ENCODE results near the gene CFAP45.

The CFAP45 gene

DNA sequence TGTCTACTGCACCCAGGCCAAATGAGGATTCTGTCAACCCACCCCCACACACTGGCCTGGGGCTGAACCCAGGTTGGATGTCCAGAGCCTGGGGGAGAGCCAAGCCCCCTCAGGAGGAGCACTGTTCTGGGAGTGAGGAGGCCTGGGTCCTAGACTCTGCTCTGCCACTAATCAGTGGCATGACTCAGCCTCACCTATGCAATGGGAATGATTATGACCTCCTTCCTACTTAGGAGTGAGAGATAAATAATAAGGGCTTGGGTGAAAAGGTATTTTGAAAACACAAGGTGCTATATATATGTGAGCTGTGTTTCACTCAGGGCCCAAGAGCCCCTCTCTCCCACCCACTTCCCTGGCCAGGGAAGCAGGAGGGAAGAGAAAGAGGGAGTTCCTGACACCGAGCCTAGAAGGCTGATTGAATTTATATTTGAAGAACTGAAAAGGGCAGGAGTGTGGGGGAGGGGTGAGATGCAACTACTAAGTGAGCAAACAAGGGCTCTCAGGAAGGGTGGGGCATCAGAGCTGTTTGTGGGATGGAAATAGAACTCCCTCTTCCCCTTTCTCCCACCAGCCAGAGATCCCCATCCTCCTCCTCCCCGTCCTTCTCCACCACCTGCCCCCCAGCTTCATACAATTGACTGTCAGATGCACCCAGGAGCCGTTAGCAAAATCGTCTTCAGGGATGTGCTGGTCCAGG, 37.2 kb upstream of the CFAP45 start:
- no peak for DNase-seq

DNA sequence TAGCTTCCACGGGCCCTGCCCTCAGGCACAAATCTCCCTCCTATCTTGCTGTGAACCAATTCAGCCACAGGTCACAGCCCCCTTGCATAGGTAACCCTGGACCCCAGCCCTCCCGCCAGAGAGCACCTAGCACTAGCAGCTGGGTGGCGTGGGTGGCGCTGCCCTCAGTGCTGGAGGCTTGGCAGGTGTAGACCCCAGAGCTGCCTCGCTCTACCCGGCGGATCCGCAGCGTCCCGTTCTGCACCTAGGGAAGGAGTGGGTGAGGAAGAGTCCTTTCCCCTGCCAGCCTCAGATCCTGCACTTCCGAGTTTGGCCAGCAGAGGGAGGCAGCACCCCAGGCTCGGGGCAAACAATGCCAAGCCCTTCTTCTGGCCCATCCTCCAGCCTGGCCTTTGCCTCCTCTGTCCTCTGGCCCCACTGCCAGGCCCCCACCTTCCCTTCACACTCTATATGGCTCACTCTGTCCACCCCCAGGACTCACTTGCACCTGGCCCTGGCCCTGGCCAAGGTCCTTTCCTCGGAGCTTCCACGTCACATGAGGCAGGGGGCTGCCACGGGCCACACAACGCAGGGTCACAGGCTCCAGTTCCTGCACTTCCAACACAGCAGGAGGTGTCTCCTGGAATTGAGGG, 36.4 kb upstream of the CFAP45 start:
- peak in 24 of 56 donors; percentile 4 to 59 (median 24) for DNase-seq

DNA sequence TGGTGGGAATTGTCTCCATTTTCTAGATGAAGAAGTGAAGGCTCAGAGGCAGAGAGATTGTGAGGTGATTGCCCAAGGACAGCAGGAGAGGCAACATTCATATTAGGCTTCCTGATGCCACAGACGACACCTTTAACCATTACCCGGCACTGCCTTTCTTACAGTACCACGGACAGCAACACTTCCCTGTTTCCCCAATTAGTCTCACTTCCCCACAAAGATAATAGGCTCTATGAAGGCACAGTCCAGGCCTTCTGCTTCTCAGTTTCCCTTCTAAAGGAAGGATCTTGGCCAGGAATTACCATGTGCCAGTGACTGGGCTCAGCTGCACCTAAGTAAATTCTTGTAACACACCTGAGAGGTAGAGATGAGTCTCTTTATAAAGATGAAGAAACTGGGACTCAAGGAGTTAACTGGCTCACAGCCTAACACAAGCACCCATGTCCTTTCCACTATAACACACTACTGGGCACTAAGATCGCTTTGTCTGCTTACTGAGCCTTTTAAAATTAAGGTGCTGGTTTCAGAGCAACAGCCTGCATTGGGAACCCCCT, 35.8 kb upstream of the CFAP45 start:
- DNase-seq: peak in 1 of 56 donors; percentile 7

DNA sequence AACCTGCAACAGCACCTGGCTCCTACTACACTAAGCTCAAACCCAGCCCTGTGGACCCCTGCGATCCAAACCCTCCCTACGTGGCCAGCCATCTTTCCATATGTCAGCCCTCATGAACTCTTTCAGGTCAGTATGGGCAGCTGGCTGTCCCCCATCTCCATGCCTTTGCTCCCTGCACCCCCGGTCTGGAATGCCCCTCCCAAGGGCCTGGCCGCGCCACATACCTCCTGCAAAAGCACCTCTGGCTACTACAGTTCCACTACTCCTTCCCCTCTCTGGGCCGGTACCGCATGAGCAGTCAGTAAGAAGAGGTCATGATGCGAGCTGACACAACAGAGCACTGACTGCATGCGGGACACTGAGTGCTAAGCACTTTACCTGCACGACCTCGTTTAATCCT, 35.3 kb upstream of the CFAP45 start:
- no peak for DNase-seq

DNA sequence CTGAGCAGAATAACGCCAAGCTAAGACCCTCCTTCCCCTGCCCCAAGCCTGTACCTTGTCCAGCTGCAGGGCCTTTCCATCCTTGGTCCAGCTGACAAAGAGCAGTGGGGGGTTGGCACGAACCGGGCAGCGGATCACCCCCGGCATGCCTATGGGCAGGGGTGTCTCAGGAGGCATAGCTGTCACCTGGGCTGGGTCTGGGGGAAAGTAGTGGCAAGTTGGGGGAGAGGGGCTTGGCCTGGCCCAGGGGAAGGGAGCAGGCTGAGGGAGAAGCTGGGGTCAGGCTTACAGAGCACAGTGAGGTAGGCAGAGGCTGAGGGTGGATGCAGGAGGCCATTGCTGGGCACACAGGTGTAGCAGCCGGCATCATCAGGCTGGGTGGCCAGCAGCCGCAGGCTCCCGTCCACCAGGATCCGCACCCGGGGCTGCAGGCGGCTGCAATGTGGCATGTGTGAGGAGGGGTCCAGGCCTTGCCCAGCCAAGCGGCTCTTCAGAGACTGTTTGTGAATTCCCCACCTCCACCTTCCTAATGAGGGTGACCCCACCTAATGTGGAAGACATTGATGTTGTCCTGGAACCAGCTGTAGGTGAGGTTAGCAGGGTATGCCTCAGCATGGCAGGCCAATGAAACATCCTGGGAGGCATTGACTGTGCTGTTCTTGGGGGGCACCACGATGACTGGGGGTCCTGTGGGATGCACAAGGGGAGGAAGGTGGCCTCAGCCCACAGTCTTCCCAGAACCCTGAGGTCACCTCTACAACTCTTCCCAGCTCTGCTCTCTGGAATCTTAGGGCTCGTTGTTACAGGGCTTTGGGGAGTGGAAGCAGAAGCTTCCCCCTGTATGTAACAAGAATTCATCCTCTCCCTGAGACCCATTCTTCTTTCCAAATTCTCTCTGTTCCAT, 34.4 kb upstream of the CFAP45 start:
- DNase-seq: no peak

DNA sequence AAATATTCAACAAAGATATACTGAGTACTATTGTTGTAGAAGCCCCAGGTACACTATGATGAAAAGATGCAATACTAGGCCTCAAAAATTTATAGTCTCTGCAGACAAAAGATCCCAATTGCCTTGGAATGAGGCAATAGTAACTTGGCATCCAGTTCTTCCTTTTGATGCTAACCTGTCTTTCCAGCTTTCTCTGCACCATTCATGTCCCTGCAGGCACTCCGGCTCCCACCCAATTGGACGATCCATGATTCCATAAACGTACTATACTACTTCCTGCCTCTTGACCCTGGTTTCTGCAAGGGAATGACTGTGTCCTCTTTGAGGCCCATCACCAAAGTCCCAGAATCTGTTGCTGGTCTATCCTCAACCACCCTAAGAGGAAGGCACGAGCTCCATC, 33.4 kb upstream of the CFAP45 start:
- no peak for DNase-seq

DNA sequence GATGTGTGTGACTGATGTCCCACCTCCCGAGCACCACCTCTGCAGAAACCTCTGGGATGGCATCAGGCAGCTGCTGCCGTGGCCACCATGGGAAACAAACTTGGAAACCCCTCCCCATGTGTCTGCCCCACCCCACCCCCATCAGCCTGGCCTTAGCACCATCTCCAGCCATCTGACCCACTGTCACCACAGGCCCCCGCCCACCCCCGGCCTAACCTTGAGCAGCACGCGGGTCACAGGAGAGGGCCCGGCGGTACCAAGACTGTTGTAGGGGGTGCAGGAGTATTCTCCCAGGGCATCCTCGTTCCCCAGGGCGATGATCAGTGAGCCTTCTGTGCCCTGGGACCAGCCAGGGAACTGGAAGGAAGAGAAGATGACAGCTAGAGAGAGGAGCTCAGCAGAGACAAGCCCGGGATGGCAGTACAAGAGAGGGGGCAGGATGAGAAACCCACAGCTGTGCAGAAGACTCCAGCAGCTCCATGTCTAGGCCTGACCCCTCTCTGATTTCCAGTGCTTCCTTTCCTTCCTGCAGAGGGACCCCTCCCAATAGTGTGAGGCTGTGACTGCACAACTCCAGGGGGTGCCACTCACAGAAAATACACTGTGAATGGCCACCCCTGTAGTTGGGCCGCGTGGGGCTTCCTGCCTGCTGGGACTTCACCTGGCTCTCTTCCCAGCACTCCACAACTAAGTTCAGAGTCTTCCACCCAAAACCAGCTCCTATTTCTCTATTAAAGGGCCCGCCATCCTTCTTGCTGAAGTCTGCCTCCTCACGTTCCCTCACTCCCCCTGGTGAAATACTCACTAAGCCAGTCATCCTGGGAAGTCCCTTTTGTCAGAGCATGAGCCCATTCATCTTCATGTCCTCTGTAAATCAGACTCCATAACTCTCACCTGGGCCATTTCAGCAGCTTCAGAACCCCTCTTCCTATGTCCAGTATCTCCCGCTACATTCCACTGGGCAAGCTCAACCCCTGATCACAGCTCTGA, 32.6 kb upstream of the CFAP45 start:
- no peak for DNase-seq

DNA sequence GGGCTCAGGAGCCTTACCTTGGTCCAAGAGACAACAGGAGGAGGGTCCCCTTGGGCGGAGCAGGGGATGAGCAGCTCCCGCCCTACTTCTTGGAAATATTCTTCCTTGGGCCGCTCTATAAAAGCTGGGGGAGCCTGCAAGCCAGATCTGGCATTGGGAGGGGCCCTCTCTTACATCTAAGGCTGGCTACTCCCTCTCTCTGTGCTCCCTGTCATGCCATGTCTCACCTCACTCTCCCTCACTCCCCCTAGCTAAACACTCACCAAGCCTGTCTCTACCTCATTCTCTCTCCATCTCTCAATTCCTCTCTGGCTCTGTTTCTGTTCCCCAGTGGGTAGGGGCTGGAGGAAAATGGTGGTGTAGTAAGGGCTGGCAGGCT, 31.8 kb upstream of the CFAP45 start:
- no peak for DNase-seq

DNA sequence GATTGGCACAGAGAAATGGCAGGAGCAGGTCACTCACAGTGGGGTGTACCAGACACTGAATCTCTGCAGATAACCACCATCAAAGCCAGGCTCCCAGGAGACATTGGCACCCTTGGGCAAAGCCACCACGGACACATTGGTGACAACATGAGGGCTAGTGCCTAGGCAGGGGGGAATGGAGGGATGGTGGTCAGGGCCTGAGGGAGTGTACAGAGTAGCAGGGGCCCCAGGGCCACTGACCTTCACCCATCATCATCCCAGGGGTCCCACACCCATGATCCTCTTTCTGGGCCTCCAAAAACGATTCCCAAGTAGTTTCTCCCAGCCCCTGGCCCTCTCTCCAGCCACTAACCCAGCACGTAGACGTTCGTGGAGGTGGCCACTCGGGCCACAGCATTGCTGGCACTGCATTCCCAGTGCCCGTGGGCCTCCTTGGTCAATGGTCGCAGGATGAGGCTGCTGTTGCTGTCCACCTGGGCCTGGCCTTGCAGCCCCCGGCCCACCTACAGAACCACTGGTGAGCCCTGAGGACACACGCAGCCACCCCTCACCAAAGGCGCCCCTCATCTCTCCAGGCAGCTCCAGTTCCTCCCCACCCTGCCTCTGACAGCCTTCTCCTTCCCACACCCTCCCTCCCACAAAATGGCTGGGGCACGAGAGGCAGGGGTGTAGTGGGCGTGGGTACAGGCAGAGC, 31.3 kb upstream of the CFAP45 start:
- DNase-seq: no peak

DNA sequence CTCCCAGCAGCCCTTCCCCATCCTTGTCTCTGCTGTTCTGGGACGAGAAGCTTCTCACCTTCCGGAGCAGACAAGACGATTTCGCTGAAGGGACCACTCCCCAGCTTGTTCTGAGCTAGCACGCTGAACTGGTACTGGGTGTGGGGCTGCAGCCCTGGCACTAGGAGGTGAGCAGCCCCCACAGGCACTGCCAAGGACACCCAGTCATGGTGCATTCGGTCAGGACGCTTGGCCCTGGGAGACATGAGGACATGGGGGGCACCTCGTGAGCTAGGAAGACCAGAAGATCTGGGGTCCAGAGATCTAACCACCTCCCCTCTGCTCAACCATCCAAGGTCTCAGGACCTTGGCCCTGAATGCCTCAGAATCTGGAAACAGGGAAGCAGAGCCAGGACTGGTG, 30.7 kb upstream of the CFAP45 start:
- DNase-seq: no peak

DNA sequence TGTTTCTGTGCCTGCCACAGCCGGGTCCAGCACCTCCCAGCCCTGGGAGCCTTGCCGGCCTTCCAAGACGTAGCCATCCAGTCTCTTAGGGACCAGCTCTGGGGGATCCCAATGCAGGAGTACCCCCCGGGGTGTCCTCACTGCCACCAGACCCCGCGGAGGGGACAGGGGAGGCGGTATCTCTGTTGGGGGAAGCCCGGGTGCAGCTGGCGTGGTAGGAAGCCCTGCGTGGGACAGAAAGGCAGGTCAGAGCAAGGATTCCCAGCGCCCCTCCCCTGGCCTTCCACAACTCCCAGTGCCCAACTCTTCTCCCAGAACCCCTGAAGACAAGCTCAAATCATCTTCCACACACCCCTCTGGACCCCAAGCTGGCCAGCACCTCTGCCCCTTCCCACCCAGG, 30.3 kb upstream of the CFAP45 start:
- DNase-seq: no peak

DNA sequence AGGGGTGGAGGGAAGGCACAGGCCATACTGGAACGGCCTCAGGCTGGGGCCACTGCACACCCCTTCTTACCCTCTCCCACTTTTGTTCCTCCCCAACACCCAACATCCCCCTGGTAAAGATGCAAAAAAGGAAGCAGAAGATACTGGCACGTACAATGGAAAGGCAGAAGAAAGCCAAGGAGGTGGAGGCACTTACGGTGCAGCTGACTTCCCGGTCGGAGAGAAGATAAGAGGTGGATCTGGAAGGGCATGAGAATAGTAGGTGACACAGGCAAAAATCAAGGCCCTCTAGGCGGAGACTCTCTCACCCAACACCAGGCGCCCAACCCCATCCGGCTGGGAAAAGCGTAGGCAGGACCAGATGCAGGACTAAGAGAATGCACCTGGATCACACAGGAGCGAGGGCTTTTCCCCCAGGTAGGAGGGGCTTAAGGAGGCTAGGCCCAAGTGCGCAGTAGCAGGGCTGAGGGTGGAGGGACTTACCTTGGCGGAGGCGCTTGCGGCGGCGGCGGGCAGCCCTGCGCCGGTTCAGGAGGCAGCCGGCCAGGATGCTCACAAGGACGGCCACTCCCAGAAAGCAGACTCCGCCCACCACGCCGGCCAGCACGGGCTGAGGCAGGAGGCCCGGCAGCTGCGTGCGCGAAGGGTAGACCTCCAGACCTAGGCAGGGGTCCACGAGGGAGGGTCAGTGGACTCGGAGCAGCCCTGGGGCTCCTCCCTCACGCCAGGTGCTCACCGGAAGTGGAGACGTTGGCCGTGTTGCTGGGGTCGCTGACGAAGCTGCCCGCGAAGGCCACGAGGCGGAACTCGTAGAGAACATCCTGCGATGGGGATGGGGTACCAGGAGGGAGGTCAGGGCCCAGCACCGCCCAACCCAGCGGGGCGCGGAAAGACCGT, 29.4 kb upstream of the CFAP45 start:
- DNase-seq: no peak

DNA sequence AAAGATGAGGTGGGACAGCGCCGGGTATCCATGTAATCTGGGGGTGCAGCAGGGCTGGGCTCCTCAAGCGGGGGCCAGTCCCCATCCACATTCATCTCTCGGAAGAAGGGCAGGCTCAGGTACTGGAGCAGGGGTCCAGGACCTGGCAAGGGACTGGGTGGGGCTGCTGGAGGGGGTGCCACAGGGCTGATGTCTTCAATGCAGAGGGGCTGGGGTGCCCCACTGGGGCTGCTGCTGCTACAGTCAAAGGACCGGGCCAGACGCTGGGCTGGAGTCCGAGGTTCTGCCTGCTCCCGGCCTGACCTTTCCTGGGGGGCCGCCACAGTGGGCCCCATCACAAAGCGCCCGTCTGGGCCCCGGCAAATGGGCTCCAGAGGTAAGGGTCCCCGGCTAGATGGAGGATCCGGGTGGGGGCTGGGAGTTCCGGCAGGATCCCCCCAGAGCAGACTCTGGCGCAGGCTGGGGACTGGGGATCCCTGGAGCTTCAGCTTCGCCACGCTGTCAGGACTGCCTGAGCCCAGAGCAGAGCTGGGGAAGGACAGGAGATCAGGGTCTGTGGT, 28.6 kb upstream of the CFAP45 start:
- DNase-seq: no peak

DNA sequence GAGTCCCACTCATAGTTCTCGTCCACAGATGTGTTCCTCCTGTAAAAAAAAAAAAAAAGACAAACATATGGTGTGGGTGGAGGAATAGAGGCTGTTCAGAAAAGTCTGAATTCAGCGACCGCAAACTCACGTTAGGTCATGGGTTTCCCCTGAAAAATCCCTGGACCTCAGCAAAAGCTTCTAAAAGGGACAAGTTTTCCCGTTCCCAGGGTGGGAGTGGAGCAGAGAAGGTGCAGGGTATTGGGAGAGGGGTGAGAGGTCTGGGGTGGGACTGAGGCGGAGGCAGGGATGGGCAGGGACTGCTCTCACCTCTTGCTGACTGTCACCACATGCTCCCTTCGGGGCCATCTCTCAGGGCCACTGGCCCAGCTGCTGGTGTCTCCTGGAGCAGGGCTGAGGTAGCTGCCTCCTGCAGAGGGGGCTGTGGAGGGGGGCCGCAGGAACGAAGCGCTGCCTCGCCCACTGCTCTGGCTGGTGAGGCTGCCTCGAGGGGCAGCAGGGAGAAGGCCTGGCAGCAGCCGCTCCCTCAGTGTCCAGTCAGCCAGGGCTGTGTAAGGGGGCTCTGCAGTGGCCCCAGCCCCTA, 28.0 kb upstream of the CFAP45 start:
- no peak for DNase-seq

DNA sequence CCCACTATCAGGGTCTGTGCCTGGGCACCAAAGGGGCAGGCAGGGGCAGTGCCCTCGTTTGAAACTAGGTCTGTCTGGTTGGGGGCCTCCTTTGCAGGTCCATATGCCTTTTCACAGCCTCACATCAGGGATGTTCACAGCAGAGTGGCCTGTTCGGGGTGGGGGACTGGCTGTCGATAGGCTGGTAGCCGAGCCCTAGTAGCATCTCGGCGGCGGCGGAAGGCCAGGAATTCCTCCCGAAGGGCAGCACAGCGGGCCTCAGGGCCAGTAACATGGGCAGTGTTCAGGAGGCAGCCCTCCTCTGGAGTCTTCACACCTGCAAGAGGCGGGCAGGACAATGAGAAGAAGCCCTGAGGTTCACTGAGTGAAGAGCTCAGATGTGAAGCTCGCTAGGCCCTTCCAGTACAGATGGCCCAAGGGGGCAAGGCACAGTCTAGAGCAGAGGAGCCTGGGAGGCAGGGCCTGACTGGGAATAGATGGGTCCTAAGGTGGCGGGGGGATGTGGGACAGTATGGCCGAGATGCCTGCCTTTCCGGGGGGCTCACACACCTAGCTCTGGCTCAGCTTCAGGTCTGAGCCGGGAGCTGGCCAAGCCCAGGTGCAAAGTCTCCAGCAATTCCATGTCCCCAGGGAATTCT, 27.4 kb upstream of the CFAP45 start:
- DNase-seq: no peak

DNA sequence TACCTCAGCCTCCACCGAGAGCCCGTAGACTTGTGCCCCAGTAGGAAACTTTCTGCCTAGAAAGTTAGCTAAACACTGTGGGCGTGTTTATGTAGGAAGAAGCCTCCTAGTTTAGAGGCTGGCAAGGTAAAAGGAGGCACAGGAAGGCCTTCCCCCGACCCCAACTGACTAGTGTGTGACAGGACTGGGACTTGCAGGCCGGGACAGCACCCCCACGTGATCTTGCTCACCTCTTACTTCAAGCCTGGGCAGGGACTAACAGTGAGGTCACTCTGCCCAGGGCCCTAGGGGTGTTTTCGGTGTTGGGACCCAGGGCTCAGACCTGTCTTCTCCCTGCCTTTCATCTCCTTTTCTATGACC, 25.7 kb upstream of the CFAP45 start:
- DNase-seq: peak in 1 of 56 donors; percentile 47

DNA sequence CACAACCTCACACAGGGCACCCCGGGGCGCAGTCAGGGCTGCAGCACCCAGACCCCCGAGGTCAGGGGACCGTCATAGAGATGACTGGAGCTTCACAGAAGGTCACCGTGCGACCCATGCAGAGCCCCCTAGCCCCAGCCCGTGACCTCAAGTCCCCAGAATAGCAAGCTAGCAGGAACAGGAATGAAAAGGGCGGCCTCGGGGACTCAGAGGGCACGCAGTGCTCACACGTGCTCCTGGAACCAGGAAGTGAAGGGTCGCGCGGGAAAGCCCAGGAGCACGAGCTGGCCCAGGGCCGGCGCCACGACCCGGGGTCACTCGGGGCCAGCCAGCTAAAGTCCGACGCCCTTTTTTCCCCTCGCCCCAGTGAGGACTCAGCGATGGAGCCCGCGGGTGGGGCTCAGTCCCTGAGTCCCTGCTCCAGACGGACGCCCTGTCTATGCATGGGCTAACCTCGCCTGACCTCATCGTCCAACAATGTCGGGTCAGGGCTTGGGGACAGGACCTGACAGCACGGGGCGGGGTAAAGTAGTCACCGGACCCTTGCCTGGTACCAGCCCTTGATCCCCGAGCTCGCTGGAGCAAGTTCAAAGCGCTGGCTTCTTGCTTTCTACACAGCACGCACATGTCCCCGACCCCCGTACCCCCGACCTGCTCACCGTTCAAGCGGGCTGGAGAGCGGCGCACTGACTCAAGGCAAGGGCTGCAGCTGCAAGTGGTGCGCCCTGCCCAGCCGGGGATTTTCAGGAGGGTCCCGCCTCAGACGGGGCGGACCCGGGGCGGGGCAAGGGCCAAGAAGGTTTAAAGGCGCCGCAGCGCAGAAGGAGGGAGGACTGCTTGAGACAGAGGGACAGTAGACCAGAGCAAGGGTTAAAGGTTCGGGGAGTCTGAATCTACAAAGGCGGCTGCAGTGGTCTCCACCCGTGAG, 25.1 kb upstream of the CFAP45 start, which contains the start of gene TAGLN2:
Gene TAGLN2, minus strand, starts transcription at position 717 of the 928 bp plus-strand sequence. CDS start 4,998 bp downstream, outside the sequence.
- DNase-seq: peak in 46 of 56 donors; percentile 12 to 80 (median 54)
